ENCODE data around the gene RRH. TPM values are rescaled to one million over a fixed set of nuclear protein-coding genes. Genes with fewer than 3 reads are reported as not detected.

RRH gene
- total and polyA plus RNA-seq, 2 donors (not counting 1 experiment from before 2014, with no cell fraction given), result 0.28 to 0.64 TPM

- TF ChIP-seq CTCF (IDR thresholded peaks at IDR 0.05) (no peak), EZH2 (IDR thresholded peaks at IDR 0.05; ENCODE audit: borderline replicate concordance, insufficient read depth, low read depth, low read length, poor library complexity, severe bottlenecking) (no peak)
- WGBS (ENCODE audit: insufficient coverage), result 24% methylated on average over 2 of the region's 6 CpGs
Measured at GRCh38 chr4:109887071-109887470, 59.3 kb downstream of the RRH start.

GRCh38 chr4:109890076-109890475, 62.3 kb downstream of the RRH start:
- DNase-seq, result no peak
- no peaks in the 10 kb centered on the region for H3K9me3 ChIP-seq (ENCODE audit: control extremely low read depth in 1 of 3, control insufficient read depth in 2 of 3, insufficient read depth in 1 of 3, low read length in 2 of 3)
- CTCF ChIA-PET, result no interaction called here
- no peak for ATAC-seq (ENCODE audit: low read depth)
- no peak overlapping the region for H3K4me2 ChIP-seq (replicated peaks; ENCODE audit: low read depth, low read length, poor library complexity, severe bottlenecking)
- POLR2A ChIA-PET, result no interaction called here
- Mint-ChIP-seq H3K4me1 (no peaks in the 10 kb centered on the region), H3K9me3 (ENCODE audit: insufficient read depth) (peaks cover 3% of the 10 kb centered on the region), H3K4me3 (no peak overlapping the region), H3K27me3 (peaks cover 5% of the 10 kb centered on the region), H3K27ac (no peak overlapping the region)
- H3K79me2 ChIP-seq (ENCODE audit: control insufficient read depth, insufficient read depth, low read length), result no peaks in the 10 kb centered on the region
- no peak overlapping the region for H2AFZ ChIP-seq (ENCODE audit: insufficient read depth, low read depth, low read length, poor library complexity, severe bottlenecking)
- H3K36me3 ChIP-seq (replicated peaks in 1 of 2; ENCODE audit: control extremely low read depth in 1 of 2, control insufficient read depth in 1 of 2, extremely low read depth in 1 of 2, insufficient read depth in 2 of 2, low read length in 1 of 2), result no peaks in the 10 kb centered on the region
- TF ChIP-seq CTCF (IDR thresholded peaks at IDR 0.05), result no peak
- TF ChIP-seq EZH2 (IDR thresholded peaks at IDR 0.05; ENCODE audit: borderline replicate concordance, insufficient read depth, low read depth, low read length, poor library complexity, severe bottlenecking), result no peak
- H3K4me1 ChIP-seq (ENCODE audit: control insufficient read depth in 2 of 2, insufficient read depth in 2 of 2, low read length in 2 of 2), result no peaks in the 10 kb centered on the region
- no peak overlapping the region for H3K27ac ChIP-seq (ENCODE audit: low read length in 2 of 2)
- no peak overlapping the region for H3K9ac ChIP-seq (ENCODE audit: low read length)
- H4K20me1 ChIP-seq (ENCODE audit: control insufficient read depth, insufficient read depth, low read length, poor library complexity, severe bottlenecking), result no peaks in the 10 kb centered on the region
- intact Hi-C loops (cut with micrococcal nuclease), result no loop called here
- peaks cover 0 to 2% (median 0%) of the 10 kb centered on the region in 4 experiments for H3K27me3 ChIP-seq (replicated peaks in 1 of 4; ENCODE audit: control extremely low read depth in 1 of 4, control insufficient read depth in 3 of 4, insufficient read depth in 4 of 4, low read length in 3 of 4)
- no peak overlapping the region for H3K4me3 ChIP-seq (ENCODE audit: control extremely low read depth in 1 of 5, extremely low read depth in 1 of 5, insufficient read depth in 1 of 5, low read depth in 2 of 5, low read length in 4 of 5)

More at GRCh38 chr4:109887071-109887470, 59.3 kb downstream of the RRH start:
- no peak overlapping the region for H3K4me3 Mint-ChIP-seq
- CTCF ChIA-PET, result no interaction called here
- no peak for DNase-seq
- intact Hi-C loops (cut with micrococcal nuclease), result no loop called here
- H3K27me3 ChIP-seq (replicated peaks in 1 of 4; ENCODE audit: control extremely low read depth in 1 of 4, control insufficient read depth in 3 of 4, insufficient read depth in 4 of 4, low read length in 3 of 4), result peaks cover 0 to 2% (median 0%) of the 10 kb centered on the region in 4 experiments
- no peaks in the 10 kb centered on the region for H3K79me2 ChIP-seq (ENCODE audit: control insufficient read depth, insufficient read depth, low read length)
- H3K9me3 ChIP-seq (ENCODE audit: control extremely low read depth in 1 of 3, control insufficient read depth in 2 of 3, insufficient read depth in 1 of 3, low read length in 2 of 3), result no peaks in the 10 kb centered on the region
- H3K9me3 Mint-ChIP-seq (ENCODE audit: insufficient read depth), result peaks cover 1% of the 10 kb centered on the region
- H3K4me3 ChIP-seq (ENCODE audit: control extremely low read depth in 1 of 5, extremely low read depth in 1 of 5, insufficient read depth in 1 of 5, low read depth in 2 of 5, low read length in 4 of 5), result no peak overlapping the region
- no peak overlapping the region for H3K27ac ChIP-seq (ENCODE audit: low read length in 2 of 2)
- no peaks in the 10 kb centered on the region for H3K4me1 Mint-ChIP-seq
- H3K4me2 ChIP-seq (replicated peaks; ENCODE audit: low read depth, low read length, poor library complexity, severe bottlenecking), result no peak overlapping the region
- H3K4me1 ChIP-seq (ENCODE audit: control insufficient read depth in 2 of 2, insufficient read depth in 2 of 2, low read length in 2 of 2), result no peaks in the 10 kb centered on the region
- H4K20me1 ChIP-seq (ENCODE audit: control insufficient read depth, insufficient read depth, low read length, poor library complexity, severe bottlenecking), result no peaks in the 10 kb centered on the region
- H3K27ac Mint-ChIP-seq, result no peak overlapping the region
- H3K27me3 Mint-ChIP-seq, result peaks cover 5% of the 10 kb centered on the region
- POLR2A ChIA-PET, result no interaction called here
- ATAC-seq (ENCODE audit: low read depth), result no peak
- H3K36me3 ChIP-seq (replicated peaks in 1 of 2; ENCODE audit: control extremely low read depth in 1 of 2, control insufficient read depth in 1 of 2, extremely low read depth in 1 of 2, insufficient read depth in 2 of 2, low read length in 1 of 2), result no peaks in the 10 kb centered on the region
- H2AFZ ChIP-seq (ENCODE audit: insufficient read depth, low read depth, low read length, poor library complexity, severe bottlenecking), result no peak overlapping the region
- H3K9ac ChIP-seq (ENCODE audit: low read length), result no peak overlapping the region

Other genes with a start within 250 kb of the RRH start
- 7.7 and 8.3 TPM in 2 replicates for gene CASP6, start 124.5 kb upstream of the RRH start, total RNA-seq
- gene CASP6, start 124.5 kb upstream of the RRH start, polyA plus RNA-seq, result 4.2 and 11.6 TPM in 2 replicates
- 7.9 and 8.5 TPM in 2 replicates for gene PLA2G12A, start 97.9 kb upstream of the RRH start, total RNA-seq
- gene PLA2G12A, start 97.9 kb upstream of the RRH start, polyA plus RNA-seq, result 4.9 and 5.6 TPM in 2 replicates
- gene CFI, start 26.0 kb upstream of the RRH start, total RNA-seq, result not detected in 2 replicates
- not detected in 2 replicates for gene CFI, start 26.0 kb upstream of the RRH start, polyA plus RNA-seq
- gene GAR1, start 12.2 kb upstream of the RRH start, total RNA-seq, result 10.0 and 11.0 TPM in 2 replicates
- gene GAR1, start 12.2 kb upstream of the RRH start, polyA plus RNA-seq, result 4.5 and 7.8 TPM in 2 replicates
- 0.32 TPM in 2 replicates for gene LRIT3, start 20.1 kb downstream of the RRH start, total RNA-seq
- 0.13 and 0.21 TPM in 2 replicates for gene LRIT3, start 20.1 kb downstream of the RRH start, polyA plus RNA-seq
- gene EGF, start 84.9 kb downstream of the RRH start, total RNA-seq, result not detected in 2 replicates
- not detected in 2 replicates for gene EGF, start 84.9 kb downstream of the RRH start, polyA plus RNA-seq